ENCODE data around the gene CREB1.

- TF ChIP-seq CTCF (conservative IDR thresholded peaks at IDR 0.05; ENCODE audit: low read depth, low read length): no peak
- TF ChIP-seq EZH2 (IDR thresholded peaks at IDR 0.05; ENCODE audit: low read length, unreplicated experiment): no peak
- TF ChIP-seq EZH2phosphoT487 (IDR thresholded peaks at IDR 0.05; ENCODE audit: borderline replicate concordance, low read length): no peak
Observed at GRCh38 chr2:207614824-207615223, 85.1 kb downstream of the CREB1 start.

Measured in PC-3 (cell line).